PC-9 (cell line): ENCODE results near the gene ADAMTS3. TPM values are rescaled to one million over a fixed set of nuclear protein-coding genes. Genes with fewer than 3 reads are reported as not detected.

Source experiments
- BruUV-seq: library from RNA; stranded (reverse); fragments of 400-500 nt; replicated peaks from 2 replicates; lab custom pipeline; 2021; lab: Mats Ljungman, UMichigan
- CTCF ChIA-PET: fragments of 300-600 bp; sonication (Branson Sonifier 250); formaldehyde crosslinking; loops from one replicate; lab custom pipeline; 2022; ENCODE audit warnings: antibody characterized with exemption; lab: Charles Lee
- POLR2A ChIA-PET: fragments of 300-600 bp; sonication (Branson Sonifier 250); formaldehyde crosslinking; loops from one replicate; lab custom pipeline; 2022; ENCODE audit warnings: antibody characterized with exemption; ENCODE audit not compliant: unreplicated experiment; lab: Charles Lee
- DNase-seq, 2 experiments: peaks; one replicate each; pipeline versions ENCODE4 v3.0.0 to v3.0.0-alpha.2; 2015 to 2022; ENCODE audit warnings: mixed read lengths in 1 of 2
- H2AFZ ChIP-seq: fragments of 200-600 bp; sonication (generic); 2 replicates; pipeline ENCODE4 v1.8.1; 2017; ENCODE audit warnings: antibody characterized with exemption
- H3F3A ChIP-seq: fragments of 200-600 bp; sonication (generic); 2 replicates; pipeline ENCODE4 v1.8.1; 2017; ENCODE audit warnings: antibody characterized with exemption, mild to moderate bottlenecking, low read depth; ENCODE audit not compliant: insufficient read depth
- H3K27ac ChIP-seq: fragments of 200-600 bp; sonication (generic); 2 replicates; pipeline ENCODE4 v1.6.1; 2016; ENCODE audit warnings: mixed run types
- H3K27me3 ChIP-seq: fragments of 200-600 bp; sonication (generic); 2 replicates; pipeline ENCODE4 v1.6.1; 2016; ENCODE audit warnings: low read depth, mixed run types; ENCODE audit not compliant: insufficient read depth
- H3K36me3 ChIP-seq: fragments of 200-600 bp; sonication (generic); 2 replicates; pipeline ENCODE4 v1.6.1; 2016; ENCODE audit warnings: low read depth, mixed run types
- H3K4me1 ChIP-seq: fragments of 200-600 bp; sonication (generic); replicated peaks from 2 replicates; pipeline ENCODE4 v1.6.1; 2016; ENCODE audit warnings: mixed run types; ENCODE audit not compliant: insufficient read depth
- H3K4me2 ChIP-seq: fragments of 200-600 bp; sonication (generic); 2 replicates; pipeline ENCODE4 v1.6.1; 2017; ENCODE audit warnings: mixed run types
- H3K4me3 ChIP-seq: fragments of 200-600 bp; sonication (generic); 2 replicates; pipeline ENCODE4 v1.6.1; 2016; ENCODE audit warnings: mixed run types
- H3K79me2 ChIP-seq: fragments of 200-600 bp; sonication (generic); 2 replicates; pipeline ENCODE4 v1.6.1; 2017; ENCODE audit warnings: low read depth, mixed run types
- H3K9me2 ChIP-seq: fragments of 200-600 bp; sonication (generic); 2 replicates; pipeline ENCODE4 v1.8.1; 2017; ENCODE audit warnings: mild to moderate bottlenecking; ENCODE audit not compliant: insufficient read depth
- H3K9me3 ChIP-seq: fragments of 200-600 bp; sonication (generic); 2 replicates; pipeline ENCODE4 v1.8.1; 2016; ENCODE audit warnings: low read depth; ENCODE audit not compliant: insufficient read depth
- H4K20me1 ChIP-seq: fragments of 200-600 bp; sonication (generic); 2 replicates; pipeline ENCODE4 v1.8.1; 2017; ENCODE audit not compliant: insufficient read depth
- EZH2 ChIP-seq: fragments of 200-600 bp; sonication (generic); IDR thresholded peaks from 2 replicates; pipeline ENCODE4 v1.8.0; 2017; ENCODE audit warnings: antibody characterized with exemption, low read depth
- intact Hi-C: fragments of 100-400 bp; cut with micrococcal nuclease; formaldehyde crosslinking; loops from one replicate; pipeline ENCODE4 v1.10.0; 2022; ENCODE audit not compliant: unreplicated experiment
- total RNA-seq: library from RNA; stranded (reverse); gene quantifications from 2 replicates; pipeline ENCODE4 v1.2.3, GENCODE V29; 2021
- TF ChIP-seq, protein P1 (sequence below): fragments of 200-600 bp; sonication (generic); conservative IDR thresholded peaks from 2 replicates; pipeline ENCODE4 v1.6.1; 2017; ENCODE audit warnings: mixed run types, antibody characterized with exemption, mild to moderate bottlenecking, moderate library complexity

ADAMTS3 gene
- total RNA-seq, 1 experiment from 2014 or later: 0.76 TPM

DNA sequence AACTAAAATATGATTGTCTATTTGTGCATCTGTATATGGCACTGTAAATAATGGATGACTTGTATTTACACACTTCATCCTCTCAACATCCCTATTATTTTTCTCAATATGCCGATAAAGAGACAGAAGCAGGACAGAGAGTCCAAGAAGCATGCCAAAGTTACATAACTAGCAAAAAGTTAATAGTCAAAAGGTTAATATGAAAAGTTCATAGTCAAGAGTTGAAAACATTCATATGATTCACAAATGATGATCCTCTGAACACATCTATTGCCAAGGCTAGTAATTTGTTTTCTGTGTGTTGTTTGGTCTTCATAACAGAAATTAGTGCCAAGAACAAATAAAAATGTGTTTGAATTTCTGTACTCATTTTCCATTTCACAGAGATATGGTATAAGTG, 231.0 kb downstream of the ADAMTS3 start:
- H2AFZ ChIP-seq: no peak overlapping the region
- intact Hi-C loops: no loop called here
- H3K27ac ChIP-seq: no peak overlapping the region
- BruUV-seq: no TSS peak
- CTCF ChIA-PET: no interaction called here
- H3K9me3 ChIP-seq: no peaks in the 10 kb centered on the region
- no peak for TF ChIP-seq EZH2
- TF ChIP-seq, protein P1, sequence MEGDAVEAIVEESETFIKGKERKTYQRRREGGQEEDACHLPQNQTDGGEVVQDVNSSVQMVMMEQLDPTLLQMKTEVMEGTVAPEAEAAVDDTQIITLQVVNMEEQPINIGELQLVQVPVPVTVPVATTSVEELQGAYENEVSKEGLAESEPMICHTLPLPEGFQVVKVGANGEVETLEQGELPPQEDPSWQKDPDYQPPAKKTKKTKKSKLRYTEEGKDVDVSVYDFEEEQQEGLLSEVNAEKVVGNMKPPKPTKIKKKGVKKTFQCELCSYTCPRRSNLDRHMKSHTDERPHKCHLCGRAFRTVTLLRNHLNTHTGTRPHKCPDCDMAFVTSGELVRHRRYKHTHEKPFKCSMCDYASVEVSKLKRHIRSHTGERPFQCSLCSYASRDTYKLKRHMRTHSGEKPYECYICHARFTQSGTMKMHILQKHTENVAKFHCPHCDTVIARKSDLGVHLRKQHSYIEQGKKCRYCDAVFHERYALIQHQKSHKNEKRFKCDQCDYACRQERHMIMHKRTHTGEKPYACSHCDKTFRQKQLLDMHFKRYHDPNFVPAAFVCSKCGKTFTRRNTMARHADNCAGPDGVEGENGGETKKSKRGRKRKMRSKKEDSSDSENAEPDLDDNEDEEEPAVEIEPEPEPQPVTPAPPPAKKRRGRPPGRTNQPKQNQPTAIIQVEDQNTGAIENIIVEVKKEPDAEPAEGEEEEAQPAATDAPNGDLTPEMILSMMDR: no peak
- H3K4me2 ChIP-seq: no peak overlapping the region
- no peaks in the 10 kb centered on the region for H3K9me2 ChIP-seq
- no peaks in the 10 kb centered on the region for H3K79me2 ChIP-seq
- H3K4me1 ChIP-seq: no peaks in the 10 kb centered on the region
- no peaks in the 10 kb centered on the region for H3K27me3 ChIP-seq
- H3K4me3 ChIP-seq: no peak overlapping the region
- H4K20me1 ChIP-seq: no peaks in the 10 kb centered on the region
- DNase-seq: no peak
- POLR2A ChIA-PET: no interaction called here
- H3F3A ChIP-seq: no peaks in the 10 kb centered on the region
- H3K36me3 ChIP-seq: no peaks in the 10 kb centered on the region

GRCh38 chr4:72330381-72330780, 238.6 kb downstream of the ADAMTS3 start:
- intact Hi-C loops: no loop called here
- Histone ChIP-seq H3F3A (no peaks in the 10 kb centered on the region), H3K27ac (no peak overlapping the region), H3K9me3 (no peaks in the 10 kb centered on the region), H3K79me2 (no peaks in the 10 kb centered on the region), H4K20me1 (no peaks in the 10 kb centered on the region), H3K4me1 (no peaks in the 10 kb centered on the region), H3K27me3 (no peaks in the 10 kb centered on the region), H3K9me2 (no peaks in the 10 kb centered on the region), H3K4me2 (no peak overlapping the region), H3K36me3 (no peaks in the 10 kb centered on the region), H2AFZ (no peak overlapping the region), H3K4me3 (no peak overlapping the region)
- TF ChIP-seq, protein P1: no peak
- TF ChIP-seq EZH2: no peak
- CTCF ChIA-PET: no interaction called here
- DNase-seq: no peak
- POLR2A ChIA-PET: no interaction called here
- BruUV-seq: no TSS peak

- Histone ChIP-seq H3K27ac (no peak overlapping the region), H2AFZ (no peak overlapping the region), H3K9me3 (no peaks in the 10 kb centered on the region), H3F3A (no peaks in the 10 kb centered on the region), H3K36me3 (no peaks in the 10 kb centered on the region), H3K4me1 (no peaks in the 10 kb centered on the region), H3K27me3 (no peaks in the 10 kb centered on the region), H3K9me2 (no peaks in the 10 kb centered on the region), H3K79me2 (no peaks in the 10 kb centered on the region), H4K20me1 (no peaks in the 10 kb centered on the region), H3K4me3 (no peak overlapping the region), H3K4me2 (no peak overlapping the region)
- DNase-seq: no peak
- no peak for TF ChIP-seq EZH2
- TF ChIP-seq, protein P1: peak; percentile 67
- intact Hi-C loops: loop anchor here (1.0 kb wide), 2 partner anchors 142 to 694 kb away; no protein-coding TSS in a partner anchor
- no TSS peak for BruUV-seq
- ChIA-PET CTCF (interaction anchor here (0.8 to 1.0 kb wide), 2 partner anchors 8 to 31 kb away, joined by 3 read pairs; no protein-coding TSS in a partner anchor), POLR2A (interaction anchor here (0.6 kb wide), 1 partner anchor 567 kb away, joined by 8 read pairs; no protein-coding TSS in a partner anchor)
Observed at GRCh38 chr4:72326692-72327632, 242.1 kb downstream of the ADAMTS3 start.
